Measurements from ENCODE around the gene GSE1. TPM values are rescaled to one million over a fixed set of nuclear protein-coding genes. Genes with fewer than 3 reads are reported as not detected.

The GSE1 gene
- total RNA-seq, 1 experiment from 2014 or later: 97.5 TPM

DNA sequence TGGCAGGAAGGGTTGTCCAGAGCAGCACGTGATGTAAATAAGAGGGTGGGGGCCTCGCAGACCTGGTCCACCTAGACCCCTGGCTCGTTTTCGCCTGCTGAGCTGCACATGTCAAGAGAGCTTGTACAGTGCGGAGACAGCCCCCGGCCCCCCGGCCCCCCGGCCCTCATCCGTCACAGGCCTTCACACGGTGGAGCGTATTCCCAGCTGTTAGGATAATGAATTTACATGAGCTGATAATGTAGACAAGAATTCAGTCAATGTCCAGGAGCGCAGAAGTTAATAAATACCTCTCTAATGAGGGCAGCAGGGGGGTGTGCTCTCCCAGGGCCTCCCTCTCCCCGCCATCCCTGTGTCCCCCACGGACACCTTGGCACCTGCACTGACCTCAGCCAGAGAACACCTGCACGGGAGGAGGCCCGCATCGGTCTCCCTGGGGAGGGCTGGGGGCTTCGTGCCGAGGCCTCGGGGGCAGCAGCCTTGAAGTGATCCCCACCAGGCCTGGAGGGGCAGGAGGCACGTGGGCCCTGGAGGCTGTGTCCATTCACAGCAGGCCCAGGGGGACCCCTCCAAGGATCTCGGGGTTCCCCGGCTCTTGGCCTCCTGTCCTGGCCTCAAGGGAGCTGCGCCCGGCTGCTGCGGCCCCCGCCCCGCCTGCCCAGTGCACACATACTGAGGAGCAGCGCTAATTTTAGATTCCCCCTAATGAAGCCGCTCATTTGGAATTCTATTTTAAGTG lies 14.6 kb downstream of the GSE1 start:
- intact Hi-C loops (cut with micrococcal nuclease; ENCODE audit: unreplicated experiment) (no loop called here), in situ Hi-C loops (cut with HindIII; ENCODE audit: low pct_unique_long_range_greater_than_20kb, low sequenced_read_pairs) (no loop called here)
- no peaks in the 10 kb centered on the region for H3K27me3 ChIP-seq (ENCODE audit: control insufficient read depth, insufficient read depth, low read length)
- H3K36me3 ChIP-seq (ENCODE audit: control insufficient read depth, insufficient read depth, low read length): no peaks in the 10 kb centered on the region
- ChIA-PET CTCF (interaction anchor here (0.7 kb wide), 1 partner anchor 94 kb away, joined by 6 read pairs; no protein-coding TSS in a partner anchor), POLR2A (interaction anchor here (0.7 kb wide), 1 partner anchor 10 kb away, joined by 5 read pairs; no protein-coding TSS in a partner anchor)
- DNase-seq (ENCODE audit: low read depth, low spot score) (no peak), ATAC-seq (no peak)
- H3K27ac ChIP-seq (ENCODE audit: low read length): no peak overlapping the region
- H3K4me3 ChIP-seq (ENCODE audit: low read depth in 2 of 2, low read length in 2 of 2): no peak overlapping the region
- no TSS peak for BruUV-seq (replicated peaks)
- TF ChIP-seq, protein P1, sequence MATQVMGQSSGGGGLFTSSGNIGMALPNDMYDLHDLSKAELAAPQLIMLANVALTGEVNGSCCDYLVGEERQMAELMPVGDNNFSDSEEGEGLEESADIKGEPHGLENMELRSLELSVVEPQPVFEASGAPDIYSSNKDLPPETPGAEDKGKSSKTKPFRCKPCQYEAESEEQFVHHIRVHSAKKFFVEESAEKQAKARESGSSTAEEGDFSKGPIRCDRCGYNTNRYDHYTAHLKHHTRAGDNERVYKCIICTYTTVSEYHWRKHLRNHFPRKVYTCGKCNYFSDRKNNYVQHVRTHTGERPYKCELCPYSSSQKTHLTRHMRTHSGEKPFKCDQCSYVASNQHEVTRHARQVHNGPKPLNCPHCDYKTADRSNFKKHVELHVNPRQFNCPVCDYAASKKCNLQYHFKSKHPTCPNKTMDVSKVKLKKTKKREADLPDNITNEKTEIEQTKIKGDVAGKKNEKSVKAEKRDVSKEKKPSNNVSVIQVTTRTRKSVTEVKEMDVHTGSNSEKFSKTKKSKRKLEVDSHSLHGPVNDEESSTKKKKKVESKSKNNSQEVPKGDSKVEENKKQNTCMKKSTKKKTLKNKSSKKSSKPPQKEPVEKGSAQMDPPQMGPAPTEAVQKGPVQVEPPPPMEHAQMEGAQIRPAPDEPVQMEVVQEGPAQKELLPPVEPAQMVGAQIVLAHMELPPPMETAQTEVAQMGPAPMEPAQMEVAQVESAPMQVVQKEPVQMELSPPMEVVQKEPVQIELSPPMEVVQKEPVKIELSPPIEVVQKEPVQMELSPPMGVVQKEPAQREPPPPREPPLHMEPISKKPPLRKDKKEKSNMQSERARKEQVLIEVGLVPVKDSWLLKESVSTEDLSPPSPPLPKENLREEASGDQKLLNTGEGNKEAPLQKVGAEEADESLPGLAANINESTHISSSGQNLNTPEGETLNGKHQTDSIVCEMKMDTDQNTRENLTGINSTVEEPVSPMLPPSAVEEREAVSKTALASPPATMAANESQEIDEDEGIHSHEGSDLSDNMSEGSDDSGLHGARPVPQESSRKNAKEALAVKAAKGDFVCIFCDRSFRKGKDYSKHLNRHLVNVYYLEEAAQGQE (IDR thresholded peaks at IDR 0.05; ENCODE audit: insufficient read depth in 1 of 2, low read depth in 2 of 2, low read length in 1 of 2): no peak
- TF ChIP-seq POLR2AphosphoS5 (IDR thresholded peaks at IDR 0.05; ENCODE audit: low read depth, low read length): no peak
- no peak for TF ChIP-seq TCF7L2 (IDR thresholded peaks at IDR 0.05; ENCODE audit: low read depth, low read length)
- TF ChIP-seq, protein P2, sequence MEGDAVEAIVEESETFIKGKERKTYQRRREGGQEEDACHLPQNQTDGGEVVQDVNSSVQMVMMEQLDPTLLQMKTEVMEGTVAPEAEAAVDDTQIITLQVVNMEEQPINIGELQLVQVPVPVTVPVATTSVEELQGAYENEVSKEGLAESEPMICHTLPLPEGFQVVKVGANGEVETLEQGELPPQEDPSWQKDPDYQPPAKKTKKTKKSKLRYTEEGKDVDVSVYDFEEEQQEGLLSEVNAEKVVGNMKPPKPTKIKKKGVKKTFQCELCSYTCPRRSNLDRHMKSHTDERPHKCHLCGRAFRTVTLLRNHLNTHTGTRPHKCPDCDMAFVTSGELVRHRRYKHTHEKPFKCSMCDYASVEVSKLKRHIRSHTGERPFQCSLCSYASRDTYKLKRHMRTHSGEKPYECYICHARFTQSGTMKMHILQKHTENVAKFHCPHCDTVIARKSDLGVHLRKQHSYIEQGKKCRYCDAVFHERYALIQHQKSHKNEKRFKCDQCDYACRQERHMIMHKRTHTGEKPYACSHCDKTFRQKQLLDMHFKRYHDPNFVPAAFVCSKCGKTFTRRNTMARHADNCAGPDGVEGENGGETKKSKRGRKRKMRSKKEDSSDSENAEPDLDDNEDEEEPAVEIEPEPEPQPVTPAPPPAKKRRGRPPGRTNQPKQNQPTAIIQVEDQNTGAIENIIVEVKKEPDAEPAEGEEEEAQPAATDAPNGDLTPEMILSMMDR (IDR thresholded peaks at IDR 0.05): no peak
- no peak for TF ChIP-seq SIN3A (IDR thresholded peaks at IDR 0.05; ENCODE audit: borderline replicate concordance, insufficient read depth, low read depth, low read length)
- no peaks in the 10 kb centered on the region for H3K9me3 ChIP-seq (ENCODE audit: control insufficient read depth, insufficient read depth, low read depth, low read length)
- peaks cover 10% of the 10 kb centered on the region for H3K4me1 ChIP-seq (ENCODE audit: control insufficient read depth, insufficient read depth, low read length)

DNA sequence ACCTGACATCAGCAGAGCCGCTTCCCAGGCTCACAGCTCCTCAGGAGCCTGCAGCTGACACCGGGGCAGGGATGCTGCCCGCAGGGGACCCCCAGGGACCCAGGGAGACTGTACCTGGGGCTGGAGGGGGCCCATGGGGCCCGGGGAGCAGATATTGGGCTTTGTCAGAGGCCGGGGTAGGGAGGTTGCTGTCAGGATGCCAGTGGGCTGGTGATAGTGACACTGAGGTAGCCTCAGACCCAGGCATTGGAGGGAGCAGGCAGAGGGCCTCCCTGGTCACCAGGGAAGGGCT lies 15.1 kb downstream of the GSE1 start:
- no peak overlapping the region for H3K27ac ChIP-seq (ENCODE audit: low read length)
- CTCF ChIA-PET: no interaction called here
- no peaks in the 10 kb centered on the region for H3K27me3 ChIP-seq (ENCODE audit: control insufficient read depth, insufficient read depth, low read length)
- POLR2A ChIA-PET: no interaction called here
- H3K9me3 ChIP-seq (ENCODE audit: control insufficient read depth, insufficient read depth, low read depth, low read length): no peaks in the 10 kb centered on the region
- intact Hi-C loops (cut with micrococcal nuclease; ENCODE audit: unreplicated experiment): no loop called here
- no TSS peak for BruUV-seq (replicated peaks)
- in situ Hi-C loops (cut with HindIII; ENCODE audit: low pct_unique_long_range_greater_than_20kb, low sequenced_read_pairs): no loop called here
- ATAC-seq: no peak
- DNase-seq (ENCODE audit: low read depth, low spot score): no peak
- no peak overlapping the region for H3K4me3 ChIP-seq (ENCODE audit: low read depth in 2 of 2, low read length in 2 of 2)
- TF ChIP-seq SIN3A (IDR thresholded peaks at IDR 0.05; ENCODE audit: borderline replicate concordance, insufficient read depth, low read depth, low read length): no peak
- TF ChIP-seq, protein P1 (IDR thresholded peaks at IDR 0.05; ENCODE audit: insufficient read depth in 1 of 2, low read depth in 2 of 2, low read length in 1 of 2): no peak
- no peak for TF ChIP-seq TCF7L2 (IDR thresholded peaks at IDR 0.05; ENCODE audit: low read depth, low read length)
- TF ChIP-seq POLR2AphosphoS5 (IDR thresholded peaks at IDR 0.05; ENCODE audit: low read depth, low read length): no peak
- TF ChIP-seq, protein P2 (IDR thresholded peaks at IDR 0.05): no peak
- H3K4me1 ChIP-seq (ENCODE audit: control insufficient read depth, insufficient read depth, low read length): peaks cover 8% of the 10 kb centered on the region
- H3K36me3 ChIP-seq (ENCODE audit: control insufficient read depth, insufficient read depth, low read length): no peaks in the 10 kb centered on the region
